CD4-positive, CD25-positive, alpha-beta regulatory T cell (primary cell): ENCODE data around the gene PRELP. TPM values are rescaled to one million over a fixed set of nuclear protein-coding genes. Genes with fewer than 3 reads are reported as not detected.

Experiments
- ATAC-seq, 2 donors: fragments of 150-1000 bp; cut with Tn5 transposase; one replicate each; pipeline ENCODE4 v1.10.0; 2021; ENCODE audit warnings: low read depth in 2 of 2, moderate number of reproducible peaks in 2 of 2, moderate library complexity in 1 of 2
- DNase-seq, 3 donors: peaks; one replicate each; pipeline versions ENCODE4 v3.0.0 to v3.0.0-alpha.2; 2012 to 2022; ENCODE audit warnings: mixed read lengths in 1 of 3
- H3K27ac ChIP-seq: one replicate; pipeline ENCODE4 v1.7.0; 2013; ENCODE audit warnings: mild to moderate bottlenecking, low read length; ENCODE audit not compliant: insufficient read depth, poor library complexity, severe bottlenecking
- H3K27me3 ChIP-seq: one replicate; pipeline ENCODE4 v1.7.0; 2013; ENCODE audit warnings: low read length; ENCODE audit not compliant: control insufficient read depth, insufficient read depth
- H3K36me3 ChIP-seq: one replicate; pipeline ENCODE4 v1.7.0; 2013; ENCODE audit warnings: mild to moderate bottlenecking, low read length, moderate library complexity; ENCODE audit not compliant: control insufficient read depth, insufficient read depth
- H3K4me1 ChIP-seq: 2 replicates; pipeline ENCODE4 v1.7.0; 2013; ENCODE audit warnings: mild to moderate bottlenecking, low read length; ENCODE audit not compliant: insufficient read depth, control insufficient read depth, poor library complexity, severe bottlenecking
- H3K4me3 ChIP-seq: one replicate; pipeline ENCODE4 v1.7.0; 2013; ENCODE audit warnings: low read depth, mild to moderate bottlenecking, low read length, moderate library complexity
- H3K9me3 ChIP-seq, 2 experiments: 1 replicate in 1 of 2; 2 replicates in 1 of 2; pipeline ENCODE4 v1.7.0; 2013; ENCODE audit warnings: low read length in 2 of 2, mild to moderate bottlenecking in 1 of 2, moderate library complexity in 1 of 2; ENCODE audit not compliant: control insufficient read depth in 2 of 2
- H3K27ac Mint-ChIP-seq, 3 donors: one replicate each; pipeline ENCODE4 v1.8.0; 2020 to 2022; ENCODE audit warnings: mild to moderate bottlenecking in 3 of 3, mixed read lengths in 3 of 3, moderate library complexity in 2 of 3
- H3K27me3 Mint-ChIP-seq: one replicate; pipeline ENCODE4 v1.8.0; 2022; ENCODE audit warnings: mild to moderate bottlenecking, mixed read lengths
- H3K36me3 Mint-ChIP-seq: one replicate; pipeline ENCODE4 v1.8.0; 2020; ENCODE audit warnings: mixed read lengths
- H3K4me1 Mint-ChIP-seq, 4 donors: one replicate each; pipeline ENCODE4 v1.8.0; 2020 to 2022; ENCODE audit warnings: mixed read lengths in 4 of 4, mild to moderate bottlenecking in 1 of 4
- H3K4me3 Mint-ChIP-seq, 4 donors: one replicate each; pipeline ENCODE4 v1.8.0; 2020 to 2022; ENCODE audit warnings: mild to moderate bottlenecking in 4 of 4, mixed read lengths in 4 of 4, moderate library complexity in 3 of 4
- H3K9me3 Mint-ChIP-seq, 7 donors: one replicate each; pipeline ENCODE4 v1.8.0; 2020 to 2022; ENCODE audit warnings: mixed read lengths in 7 of 7, mild to moderate bottlenecking in 3 of 7, moderate library complexity in 2 of 7
- polyA plus RNA-seq, 4 donors: library from polyadenylated mRNA; unstranded; fragments of 300-500 nt; fragmentation: Illumina TruSeq; gene quantifications; one replicate each; pipeline ENCODE4 v1.2.3, GENCODE V29; 2021
- total RNA-seq: library from RNA; stranded (reverse); gene quantifications from one replicate; pipeline ENCODE4 v1.2.3, GENCODE V29; 2022

Gene PRELP
- total and polyA plus RNA-seq, 5 donors from 2014 or later: not detected

DNA sequence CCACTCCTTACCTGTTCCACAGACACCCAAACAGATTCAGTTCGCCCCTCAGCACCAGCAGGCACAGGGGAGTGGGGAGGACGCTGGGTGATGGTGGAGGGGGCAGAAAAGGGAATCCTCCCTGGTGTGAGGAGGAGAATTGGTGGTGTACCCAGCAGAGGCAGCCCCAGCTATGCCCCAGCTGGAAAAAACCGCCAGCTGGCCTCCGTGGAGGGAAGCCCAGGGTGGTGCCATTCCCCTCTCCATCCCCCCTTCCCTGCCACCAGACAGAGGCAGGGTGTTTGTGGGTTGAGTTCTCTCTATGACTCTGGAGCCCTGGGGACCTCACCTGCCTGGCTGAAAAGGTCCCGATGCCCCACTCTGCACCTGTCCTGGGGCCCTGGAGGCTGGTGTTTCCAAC, 46.2 kb downstream of the PRELP start:
- Histone ChIP-seq H3K36me3 (no peaks in the 10 kb centered on the region), H3K4me3 (no peak overlapping the region), H3K27ac (no peak overlapping the region), H3K4me1 (no peaks in the 10 kb centered on the region), H3K27me3 (no peaks in the 10 kb centered on the region), H3K9me3 (no peaks in the 10 kb centered on the region)
- H3K4me3 Mint-ChIP-seq: no peak overlapping the region
- DNase-seq (no peak), ATAC-seq (no peak)
- no peaks in the 10 kb centered on the region for H3K36me3 Mint-ChIP-seq
- H3K27me3 Mint-ChIP-seq: peaks cover 6% of the 10 kb centered on the region
- H3K27ac Mint-ChIP-seq: peak overlapping the region in 1 of 3 donors; percentile 11
- no peaks in the 10 kb centered on the region for H3K4me1 Mint-ChIP-seq
- peaks cover 0 to 1% (median 0%) of the 10 kb centered on the region in 7 donors for H3K9me3 Mint-ChIP-seq

DNA sequence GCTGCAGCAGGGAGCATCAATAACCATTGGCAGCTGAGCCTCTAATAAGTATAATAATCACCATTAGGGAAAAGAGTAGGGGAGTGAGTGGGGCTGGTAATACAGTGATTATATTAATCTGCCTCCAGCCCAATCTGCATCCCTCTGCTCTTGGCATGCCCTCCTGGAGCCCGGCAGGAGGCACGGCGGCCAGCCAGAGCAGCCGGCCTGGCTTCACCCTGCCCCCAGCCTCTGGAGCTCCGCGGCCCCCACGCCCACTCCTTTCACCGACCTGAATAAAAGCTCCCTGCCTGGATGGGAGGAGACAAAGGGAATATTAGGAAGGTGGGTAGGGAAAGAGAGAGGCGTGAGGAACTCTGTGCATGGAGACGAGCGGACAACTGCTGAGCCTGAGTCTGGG, 46.6 kb downstream of the PRELP start:
- H3K9me3 Mint-ChIP-seq: peaks cover 0 to 1% (median 0%) of the 10 kb centered on the region in 7 donors
- H3K36me3 Mint-ChIP-seq: no peaks in the 10 kb centered on the region

DNA sequence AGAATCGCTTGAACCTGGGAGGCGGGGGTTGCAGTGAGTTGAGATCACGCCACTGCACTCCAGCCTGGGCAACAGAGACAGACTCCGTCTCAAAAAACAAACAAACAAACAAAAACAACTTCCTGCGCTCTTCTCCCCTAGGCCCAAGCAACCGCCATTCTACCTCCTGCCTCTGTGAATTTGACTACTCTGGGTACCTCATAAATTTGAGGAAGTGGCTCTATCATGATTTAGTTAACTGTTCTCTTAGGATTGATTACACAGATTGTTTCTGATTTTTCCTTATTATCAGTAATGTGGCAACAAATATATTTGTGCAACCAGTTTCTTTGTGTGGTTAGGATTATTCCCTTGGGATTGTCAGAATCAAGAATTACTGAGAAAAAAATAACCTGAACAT, 48.1 kb downstream of the PRELP start:
- no peaks in the 10 kb centered on the region for H3K4me1 ChIP-seq
- ATAC-seq (no peak), DNase-seq (no peak)
- no peaks in the 10 kb centered on the region for H3K9me3 ChIP-seq
- H3K36me3 ChIP-seq: no peaks in the 10 kb centered on the region
- H3K27me3 Mint-ChIP-seq: no peaks in the 10 kb centered on the region
- no peak overlapping the region for H3K4me3 ChIP-seq
- H3K4me1 Mint-ChIP-seq: no peaks in the 10 kb centered on the region
- H3K4me3 Mint-ChIP-seq: no peak overlapping the region
- peaks cover 0 to 1% (median 0%) of the 10 kb centered on the region in 7 donors for H3K9me3 Mint-ChIP-seq
- H3K27me3 ChIP-seq: no peaks in the 10 kb centered on the region
- no peak overlapping the region for H3K27ac Mint-ChIP-seq
- H3K27ac ChIP-seq: no peak overlapping the region
- H3K36me3 Mint-ChIP-seq: no peaks in the 10 kb centered on the region

More for the DNA sequence above, 46.6 kb downstream of the PRELP start:
- no peak for ATAC-seq
- Mint-ChIP-seq H3K27ac (peak overlapping the region in 1 of 3 donors; percentile 12), H3K4me3 (no peak overlapping the region), H3K4me1 (no peaks in the 10 kb centered on the region), H3K27me3 (peaks cover 3% of the 10 kb centered on the region)
- Histone ChIP-seq H3K27me3 (no peaks in the 10 kb centered on the region), H3K9me3 (no peaks in the 10 kb centered on the region), H3K4me3 (no peak overlapping the region), H3K4me1 (no peaks in the 10 kb centered on the region), H3K36me3 (no peaks in the 10 kb centered on the region), H3K27ac (no peak overlapping the region)
- no peak for DNase-seq

DNA sequence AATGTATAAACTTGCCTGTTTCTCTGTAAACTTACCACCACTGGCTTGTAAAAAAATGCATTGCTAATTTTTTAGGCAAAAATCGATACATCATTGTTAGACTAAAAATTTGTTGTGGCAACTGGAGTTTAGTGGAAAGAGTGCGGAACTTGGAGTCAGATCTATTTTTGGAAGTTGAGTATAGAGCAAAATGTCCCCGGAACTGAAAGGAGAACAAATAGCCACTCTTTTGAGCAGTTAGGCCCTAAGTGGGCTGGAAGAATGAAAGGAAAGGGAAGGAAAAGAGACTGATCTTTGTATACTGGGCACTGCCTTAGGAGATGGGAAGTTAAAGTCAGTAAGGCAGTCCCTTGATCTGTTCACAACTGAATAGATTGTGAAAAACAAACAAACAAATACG, 48.5 kb downstream of the PRELP start:
- H3K27ac Mint-ChIP-seq: no peak overlapping the region

DNA sequence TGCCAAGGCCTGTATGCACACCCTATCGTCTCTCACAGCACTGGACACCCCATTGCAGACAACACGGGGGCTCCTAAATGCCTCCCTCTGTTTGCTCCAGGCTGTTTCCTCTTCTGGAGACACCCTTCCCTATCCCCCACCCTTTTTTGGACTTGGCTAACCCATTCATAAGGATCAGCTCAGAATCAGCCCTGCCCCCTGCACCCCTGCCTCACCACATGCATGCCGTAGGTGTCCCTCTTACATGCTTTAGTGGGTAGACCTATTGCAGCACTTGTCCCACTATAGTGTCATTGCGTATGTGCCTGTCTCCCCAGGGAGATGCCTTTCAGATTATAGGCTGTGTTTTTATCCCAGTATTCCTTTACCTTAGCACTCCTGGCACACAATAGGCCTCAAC, 49.2 kb downstream of the PRELP start:
- H3K4me1 Mint-ChIP-seq: peaks cover 0 to 3% (median 1%) of the 10 kb centered on the region in 4 donors
- H3K4me1 ChIP-seq: no peaks in the 10 kb centered on the region
- H3K36me3 Mint-ChIP-seq: no peaks in the 10 kb centered on the region
- no peak overlapping the region for H3K4me3 ChIP-seq
- H3K27ac ChIP-seq: no peak overlapping the region
- no peak overlapping the region for H3K4me3 Mint-ChIP-seq
- no peaks in the 10 kb centered on the region for H3K27me3 ChIP-seq
- ATAC-seq (no peak), DNase-seq (no peak)
- no peaks in the 10 kb centered on the region for H3K36me3 ChIP-seq
- no peaks in the 10 kb centered on the region for H3K9me3 ChIP-seq
- H3K27ac Mint-ChIP-seq: peak overlapping the region in 1 of 3 donors; percentile 71
- H3K9me3 Mint-ChIP-seq: peaks cover 0 to 1% (median 0%) of the 10 kb centered on the region in 7 donors
- H3K27me3 Mint-ChIP-seq: no peaks in the 10 kb centered on the region

More for the DNA sequence above, 48.5 kb downstream of the PRELP start:
- no peaks in the 10 kb centered on the region for H3K36me3 Mint-ChIP-seq
- no peaks in the 10 kb centered on the region for H3K27me3 Mint-ChIP-seq
- no peak for DNase-seq
- no peaks in the 10 kb centered on the region for H3K27me3 ChIP-seq
- no peaks in the 10 kb centered on the region for H3K4me1 Mint-ChIP-seq
- ATAC-seq: no peak
- H3K4me3 ChIP-seq: no peak overlapping the region
- H3K9me3 Mint-ChIP-seq: peaks cover 0 to 1% (median 0%) of the 10 kb centered on the region in 7 donors
- no peaks in the 10 kb centered on the region for H3K9me3 ChIP-seq
- H3K4me1 ChIP-seq: no peaks in the 10 kb centered on the region
- no peak overlapping the region for H3K4me3 Mint-ChIP-seq
- no peaks in the 10 kb centered on the region for H3K36me3 ChIP-seq
- no peak overlapping the region for H3K27ac ChIP-seq

DNA sequence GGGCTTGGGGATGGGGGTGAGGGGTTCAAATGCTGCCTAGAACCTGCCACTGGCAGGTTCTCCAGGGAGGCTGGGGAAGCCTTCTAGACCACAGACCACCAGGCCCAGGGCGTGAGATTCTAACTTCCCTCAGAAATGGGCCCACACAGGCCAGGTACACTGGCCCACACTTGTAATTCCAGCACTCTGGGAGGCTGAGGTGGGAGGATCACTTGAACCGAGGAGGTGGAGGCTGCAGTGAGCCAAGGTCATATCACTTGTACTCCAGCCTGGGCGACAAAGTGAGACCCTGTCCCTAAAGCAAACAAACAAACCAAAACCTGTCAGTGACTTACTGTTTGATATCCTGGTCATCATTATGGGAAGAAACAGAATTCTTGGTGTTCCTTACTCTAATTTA, 50.1 kb downstream of the PRELP start:
- no peaks in the 10 kb centered on the region for H3K36me3 ChIP-seq
- no peaks in the 10 kb centered on the region for H3K4me1 ChIP-seq
- H3K36me3 Mint-ChIP-seq: no peaks in the 10 kb centered on the region
- no peak overlapping the region for H3K4me3 ChIP-seq
- no peak overlapping the region for H3K27ac Mint-ChIP-seq
- peaks cover 0 to 1% (median 0%) of the 10 kb centered on the region in 7 donors for H3K9me3 Mint-ChIP-seq
- H3K27me3 Mint-ChIP-seq: no peaks in the 10 kb centered on the region
- ATAC-seq (no peak), DNase-seq (no peak)
- H3K27me3 ChIP-seq: no peaks in the 10 kb centered on the region
- no peak overlapping the region for H3K27ac ChIP-seq
- peaks cover 0 to 3% (median 1%) of the 10 kb centered on the region in 4 donors for H3K4me1 Mint-ChIP-seq
- no peak overlapping the region for H3K4me3 Mint-ChIP-seq
- no peaks in the 10 kb centered on the region for H3K9me3 ChIP-seq

DNA sequence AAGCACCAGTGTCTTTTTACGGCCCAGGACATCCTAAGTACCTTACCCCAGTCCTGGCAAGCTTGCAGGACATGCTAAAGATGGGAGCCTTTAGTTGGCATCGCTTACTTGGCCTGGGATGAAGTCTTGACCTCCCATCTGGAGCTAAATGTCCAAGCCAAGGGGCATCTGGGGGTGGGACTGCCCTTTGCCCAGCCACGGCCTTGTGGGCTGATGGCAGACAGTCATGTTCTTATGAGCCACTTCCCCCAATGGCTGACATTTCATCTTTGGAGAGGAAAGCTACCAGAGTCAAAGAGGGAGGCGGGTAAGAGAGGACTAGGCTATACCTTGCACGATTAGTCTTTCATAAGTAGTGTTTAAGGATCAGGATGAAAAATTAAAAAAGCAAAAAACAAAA, 50.5 kb downstream of the PRELP start:
- H3K4me3 ChIP-seq: no peak overlapping the region
- no peaks in the 10 kb centered on the region for H3K27me3 ChIP-seq
- H3K27ac Mint-ChIP-seq: no peak overlapping the region
- H3K27me3 Mint-ChIP-seq: no peaks in the 10 kb centered on the region
- H3K4me1 ChIP-seq: no peaks in the 10 kb centered on the region
- H3K36me3 ChIP-seq: no peaks in the 10 kb centered on the region
- no peak overlapping the region for H3K27ac ChIP-seq
- H3K36me3 Mint-ChIP-seq: no peaks in the 10 kb centered on the region
- peaks cover 0 to 1% (median 0%) of the 10 kb centered on the region in 7 donors for H3K9me3 Mint-ChIP-seq
- H3K4me3 Mint-ChIP-seq: no peak overlapping the region
- peaks cover 0 to 3% (median 1%) of the 10 kb centered on the region in 4 donors for H3K4me1 Mint-ChIP-seq
- DNase-seq (no peak), ATAC-seq (no peak)
- no peaks in the 10 kb centered on the region for H3K9me3 ChIP-seq

DNA sequence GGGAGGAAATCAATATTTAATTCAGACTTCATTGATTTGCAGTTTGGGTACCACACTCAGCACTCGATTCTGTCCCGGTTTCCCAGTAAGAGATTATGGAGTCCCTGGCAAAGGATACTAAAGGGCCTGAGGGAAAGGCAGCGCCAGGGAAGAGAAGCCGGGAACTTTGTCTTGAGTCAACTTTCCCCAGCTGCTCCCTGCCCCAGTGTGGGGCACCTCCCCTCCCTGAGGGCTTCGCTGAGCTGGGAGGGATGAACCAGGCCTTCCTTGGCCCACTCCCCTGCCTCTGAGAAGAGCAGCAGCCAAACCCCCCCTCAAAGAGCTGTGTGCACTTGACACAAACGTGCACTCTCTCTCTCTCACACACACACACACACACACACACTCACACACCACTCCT, 51.0 kb downstream of the PRELP start:
- H3K9me3 Mint-ChIP-seq: peaks cover 0 to 1% (median 0%) of the 10 kb centered on the region in 7 donors

More for the DNA sequence above, 51.0 kb downstream of the PRELP start:
- DNase-seq (no peak), ATAC-seq (no peak)
- Mint-ChIP-seq H3K27me3 (peaks cover under 1% of the 10 kb centered on the region), H3K4me3 (no peak overlapping the region), H3K36me3 (no peaks in the 10 kb centered on the region), H3K27ac (no peak overlapping the region), H3K4me1 (peaks cover 0 to 3% (median 1%) of the 10 kb centered on the region in 4 donors)
- Histone ChIP-seq H3K9me3 (no peaks in the 10 kb centered on the region), H3K27me3 (no peaks in the 10 kb centered on the region), H3K4me3 (no peak overlapping the region), H3K36me3 (no peaks in the 10 kb centered on the region), H3K27ac (no peak overlapping the region), H3K4me1 (no peaks in the 10 kb centered on the region)
